A549 (cell line): ENCODE measurements around the gene AQP12B.
"Not testable (repeated sequence)": the region's sequence is repeated elsewhere in the genome, so short reads cannot be mapped to it uniquely, and the experiment has no call there.

Experiments used
- CEBPB ChIP-seq, 2 experiments: fragments of >200 bp in 1 of 2; sonication (Bioruptor Twin) in 1 of 2; formaldehyde crosslinking in 1 of 2; IDR thresholded peaks; 2 replicates each; pipeline ENCODE4 v1.6.1; 2012 to 2016
- CHD2 ChIP-seq: fragments of 150-350 bp; IDR thresholded peaks from 2 replicates; pipeline ENCODE4 v1.6.1; 2014; ENCODE audit warnings: low read length; ENCODE audit not compliant: partially characterized antibody
- CHD4 ChIP-seq: fragments of 200-600 bp; sonication (generic); IDR thresholded peaks from 2 replicates; pipeline ENCODE4 v1.6.1; 2016; ENCODE audit warnings: antibody characterized with exemption, mild to moderate bottlenecking, borderline replicate concordance
- CTCF ChIP-seq: fragments of >200 bp; sonication (Bioruptor Twin); formaldehyde crosslinking; IDR thresholded peaks from 3 replicates; pipeline ENCODE4 v1.5.1; 2016
- E2F6 ChIP-seq: IDR thresholded peaks from 2 replicates; pipeline ENCODE4 v1.6.1; 2012; ENCODE audit warnings: low read depth, borderline replicate concordance
- EHF ChIP-seq: fragments of 250-450 bp; sonication (Bioruptor Pico); IDR thresholded peaks from 2 replicates; pipeline ENCODE4 v1.5.0; 2020; ENCODE audit warnings: mild to moderate bottlenecking
- EP300 ChIP-seq, 2 experiments: fragments of >200 bp; sonication (Bioruptor Twin); formaldehyde crosslinking; IDR thresholded peaks; 2 replicates in 1 of 2; 3 replicates in 1 of 2; pipeline ENCODE4 v1.6.1; 2016 to 2017
- FOSB ChIP-seq: fragments of 250-450 bp; sonication (Bioruptor Pico); IDR thresholded peaks from 2 replicates; pipeline ENCODE4 v1.5.0; 2020; ENCODE audit warnings: mild to moderate bottlenecking, moderate library complexity
- HEYL ChIP-seq: fragments of 250-450 bp; sonication (Bioruptor Pico); IDR thresholded peaks from 2 replicates; pipeline ENCODE4 v1.8.0; 2021; ENCODE audit warnings: mild to moderate bottlenecking, moderate library complexity
- HOXB5 ChIP-seq: fragments of 250-450 bp; sonication (Bioruptor Pico); IDR thresholded peaks from 2 replicates; pipeline ENCODE4 v1.5.0; 2020; ENCODE audit warnings: mild to moderate bottlenecking, moderate library complexity
- JUN ChIP-seq, 2 experiments: fragments of >200 bp; sonication (Bioruptor Twin); formaldehyde crosslinking; IDR thresholded peaks; 2 replicates in 1 of 2; 3 replicates in 1 of 2; pipeline ENCODE4 v1.6.1; 2016 to 2017
- POLR2A ChIP-seq: IDR thresholded peaks from 2 replicates; pipeline ENCODE4 v1.6.1; 2012; ENCODE audit warnings: mild to moderate bottlenecking, low read length
- TF ChIP-seq, protein P1 (sequence below): fragments of 200-600 bp; sonication (generic); IDR thresholded peaks from 2 replicates; pipeline ENCODE4 v1.6.1; 2016; ENCODE audit warnings: antibody characterized with exemption, mild to moderate bottlenecking, moderate library complexity

DNA sequence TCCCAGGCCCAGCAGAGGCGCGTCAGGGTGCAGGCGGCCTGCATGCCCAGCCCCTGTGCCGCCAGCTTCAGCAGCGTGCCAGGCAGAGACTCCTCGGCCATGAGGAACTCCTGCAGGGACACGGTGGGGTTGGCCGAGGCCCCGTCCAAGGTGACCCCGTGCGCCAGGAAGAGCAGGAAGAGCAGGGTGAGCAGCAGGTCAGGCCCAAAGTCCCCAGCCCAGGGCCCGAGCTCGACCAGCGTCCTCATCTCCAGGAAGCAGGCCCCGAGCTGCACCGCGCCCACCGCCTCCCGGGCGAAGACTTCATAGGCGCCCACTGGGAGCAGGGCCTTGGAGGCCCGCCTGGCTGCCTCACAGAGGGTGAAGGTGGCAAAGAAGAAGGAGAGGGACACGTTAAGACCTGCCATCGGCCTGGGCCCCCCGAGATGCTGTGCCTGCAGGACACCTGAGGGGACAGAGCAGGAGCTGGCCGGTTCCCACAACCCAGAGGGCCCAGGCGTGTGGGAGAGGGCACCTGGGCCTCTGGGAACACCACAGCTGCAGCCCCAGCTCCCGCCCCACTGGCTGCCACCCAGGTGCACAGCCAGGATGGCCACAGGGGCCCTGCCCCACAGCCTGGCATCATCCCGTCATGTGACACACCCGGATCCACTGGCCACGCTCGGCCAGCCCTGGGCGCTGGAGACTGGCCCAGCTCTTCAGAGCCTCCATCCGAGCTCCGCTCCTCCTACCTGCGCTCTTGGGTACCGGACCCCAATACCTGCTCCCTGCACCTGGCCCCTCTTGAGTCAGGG, at the start of gene AQP12B:
- not testable (repeated sequence) for TF ChIP-seq CTCF; FOSB (CRISPR knock-in tag); EHF (CRISPR knock-in tag); CEBPB (IDR thresholded peaks at IDR 0.05); EP300 (IDR thresholded peaks at IDR 0.05); POLR2A; JUN (IDR thresholded peaks at IDR 0.05); E2F6; HOXB5 (CRISPR knock-in tag); CHD2; CHD4; HEYL (CRISPR knock-in tag)
- TF ChIP-seq, protein P1, sequence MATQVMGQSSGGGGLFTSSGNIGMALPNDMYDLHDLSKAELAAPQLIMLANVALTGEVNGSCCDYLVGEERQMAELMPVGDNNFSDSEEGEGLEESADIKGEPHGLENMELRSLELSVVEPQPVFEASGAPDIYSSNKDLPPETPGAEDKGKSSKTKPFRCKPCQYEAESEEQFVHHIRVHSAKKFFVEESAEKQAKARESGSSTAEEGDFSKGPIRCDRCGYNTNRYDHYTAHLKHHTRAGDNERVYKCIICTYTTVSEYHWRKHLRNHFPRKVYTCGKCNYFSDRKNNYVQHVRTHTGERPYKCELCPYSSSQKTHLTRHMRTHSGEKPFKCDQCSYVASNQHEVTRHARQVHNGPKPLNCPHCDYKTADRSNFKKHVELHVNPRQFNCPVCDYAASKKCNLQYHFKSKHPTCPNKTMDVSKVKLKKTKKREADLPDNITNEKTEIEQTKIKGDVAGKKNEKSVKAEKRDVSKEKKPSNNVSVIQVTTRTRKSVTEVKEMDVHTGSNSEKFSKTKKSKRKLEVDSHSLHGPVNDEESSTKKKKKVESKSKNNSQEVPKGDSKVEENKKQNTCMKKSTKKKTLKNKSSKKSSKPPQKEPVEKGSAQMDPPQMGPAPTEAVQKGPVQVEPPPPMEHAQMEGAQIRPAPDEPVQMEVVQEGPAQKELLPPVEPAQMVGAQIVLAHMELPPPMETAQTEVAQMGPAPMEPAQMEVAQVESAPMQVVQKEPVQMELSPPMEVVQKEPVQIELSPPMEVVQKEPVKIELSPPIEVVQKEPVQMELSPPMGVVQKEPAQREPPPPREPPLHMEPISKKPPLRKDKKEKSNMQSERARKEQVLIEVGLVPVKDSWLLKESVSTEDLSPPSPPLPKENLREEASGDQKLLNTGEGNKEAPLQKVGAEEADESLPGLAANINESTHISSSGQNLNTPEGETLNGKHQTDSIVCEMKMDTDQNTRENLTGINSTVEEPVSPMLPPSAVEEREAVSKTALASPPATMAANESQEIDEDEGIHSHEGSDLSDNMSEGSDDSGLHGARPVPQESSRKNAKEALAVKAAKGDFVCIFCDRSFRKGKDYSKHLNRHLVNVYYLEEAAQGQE = not testable (repeated sequence)
